HEK293T (cell line): ENCODE measurements around the gene RBP5.

Source experiments
- BHLHE40 ChIP-seq: fragments of 450-650 bp; IDR thresholded peaks from 2 replicates; pipeline ENCODE4 v1.6.1; 2016; ENCODE audit warnings: mild to moderate bottlenecking, moderate library complexity, borderline replicate concordance
- ELF4 ChIP-seq: fragments of 450-650 bp; IDR thresholded peaks from 2 replicates; pipeline ENCODE4 v1.6.1; 2017; ENCODE audit warnings: antibody characterized with exemption
- FOXA1 ChIP-seq: fragments of 450-650 bp; IDR thresholded peaks from 2 replicates; pipeline ENCODE4 v1.6.1; 2016; ENCODE audit warnings: mild to moderate bottlenecking
- SP1 ChIP-seq: fragments of 450-650 bp; IDR thresholded peaks from 2 replicates; pipeline ENCODE4 v1.6.1; 2017
- SUZ12 ChIP-seq: fragments of 450-650 bp; IDR thresholded peaks from 2 replicates; pipeline ENCODE4 v1.6.1; 2016; ENCODE audit warnings: mild to moderate bottlenecking
- TARDBP ChIP-seq: fragments of 450-650 bp; IDR thresholded peaks from 2 replicates; pipeline ENCODE4 v1.6.1; 2016

- TF ChIP-seq SUZ12 (no peak), ELF4 (no peak), BHLHE40 (no peak), TARDBP (no peak), SP1 (no peak), FOXA1 (no peak)
Measured at GRCh38 chr12:7101694-7102131, 27.0 kb downstream of the RBP5 start.
